ENCODE results near the gene TRMT112.

DNA sequence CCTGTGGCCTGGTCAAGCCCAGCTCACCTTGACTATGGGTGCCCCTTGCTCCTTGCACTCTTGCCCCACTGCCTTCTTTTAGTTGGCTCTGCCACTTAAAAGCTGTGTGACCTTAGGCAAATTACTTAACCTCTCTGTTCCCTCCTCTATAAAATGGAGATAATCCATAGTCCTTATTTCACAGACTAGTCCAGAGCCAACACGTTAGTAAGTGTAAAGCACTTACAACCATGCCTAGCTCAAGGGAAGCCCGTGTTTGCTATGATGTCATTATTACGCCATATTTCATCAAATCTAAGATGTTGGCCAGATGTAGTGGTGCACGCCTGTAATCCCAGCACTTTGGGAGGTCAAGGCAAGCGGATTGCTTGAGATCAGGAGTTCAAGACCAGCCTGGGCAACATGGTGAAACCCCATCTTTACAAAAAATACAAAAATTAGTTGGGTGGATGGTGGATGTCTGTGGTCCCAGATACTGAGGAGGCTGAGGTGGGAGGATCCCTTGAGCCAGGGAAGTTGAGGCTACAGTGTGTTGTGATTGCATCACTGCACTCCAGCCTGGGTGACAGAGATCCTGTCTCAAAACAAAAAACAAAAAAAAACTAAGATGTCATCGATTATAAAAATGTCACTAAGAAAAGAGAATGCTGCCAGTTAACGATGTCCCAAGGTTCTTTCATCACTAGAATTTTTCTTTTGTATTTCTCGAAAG lies 20.3 kb upstream of the TRMT112 start:
- TF ChIP-seq, protein P1, sequence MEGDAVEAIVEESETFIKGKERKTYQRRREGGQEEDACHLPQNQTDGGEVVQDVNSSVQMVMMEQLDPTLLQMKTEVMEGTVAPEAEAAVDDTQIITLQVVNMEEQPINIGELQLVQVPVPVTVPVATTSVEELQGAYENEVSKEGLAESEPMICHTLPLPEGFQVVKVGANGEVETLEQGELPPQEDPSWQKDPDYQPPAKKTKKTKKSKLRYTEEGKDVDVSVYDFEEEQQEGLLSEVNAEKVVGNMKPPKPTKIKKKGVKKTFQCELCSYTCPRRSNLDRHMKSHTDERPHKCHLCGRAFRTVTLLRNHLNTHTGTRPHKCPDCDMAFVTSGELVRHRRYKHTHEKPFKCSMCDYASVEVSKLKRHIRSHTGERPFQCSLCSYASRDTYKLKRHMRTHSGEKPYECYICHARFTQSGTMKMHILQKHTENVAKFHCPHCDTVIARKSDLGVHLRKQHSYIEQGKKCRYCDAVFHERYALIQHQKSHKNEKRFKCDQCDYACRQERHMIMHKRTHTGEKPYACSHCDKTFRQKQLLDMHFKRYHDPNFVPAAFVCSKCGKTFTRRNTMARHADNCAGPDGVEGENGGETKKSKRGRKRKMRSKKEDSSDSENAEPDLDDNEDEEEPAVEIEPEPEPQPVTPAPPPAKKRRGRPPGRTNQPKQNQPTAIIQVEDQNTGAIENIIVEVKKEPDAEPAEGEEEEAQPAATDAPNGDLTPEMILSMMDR (IDR thresholded peaks at IDR 0.05; ENCODE audit: low read depth, low read length, missing input control), result no peak
- no peak for TF ChIP-seq TAF1 (conservative IDR thresholded peaks at IDR 0.05)

Data from liver (tissue), 3 donors.